Measurements from ENCODE around the gene ERAP2.
"Not testable (repeated sequence)": the region's sequence is repeated elsewhere in the genome, so short reads cannot be mapped to it uniquely, and the experiment has no call there.

The ERAP2 gene, protein sequence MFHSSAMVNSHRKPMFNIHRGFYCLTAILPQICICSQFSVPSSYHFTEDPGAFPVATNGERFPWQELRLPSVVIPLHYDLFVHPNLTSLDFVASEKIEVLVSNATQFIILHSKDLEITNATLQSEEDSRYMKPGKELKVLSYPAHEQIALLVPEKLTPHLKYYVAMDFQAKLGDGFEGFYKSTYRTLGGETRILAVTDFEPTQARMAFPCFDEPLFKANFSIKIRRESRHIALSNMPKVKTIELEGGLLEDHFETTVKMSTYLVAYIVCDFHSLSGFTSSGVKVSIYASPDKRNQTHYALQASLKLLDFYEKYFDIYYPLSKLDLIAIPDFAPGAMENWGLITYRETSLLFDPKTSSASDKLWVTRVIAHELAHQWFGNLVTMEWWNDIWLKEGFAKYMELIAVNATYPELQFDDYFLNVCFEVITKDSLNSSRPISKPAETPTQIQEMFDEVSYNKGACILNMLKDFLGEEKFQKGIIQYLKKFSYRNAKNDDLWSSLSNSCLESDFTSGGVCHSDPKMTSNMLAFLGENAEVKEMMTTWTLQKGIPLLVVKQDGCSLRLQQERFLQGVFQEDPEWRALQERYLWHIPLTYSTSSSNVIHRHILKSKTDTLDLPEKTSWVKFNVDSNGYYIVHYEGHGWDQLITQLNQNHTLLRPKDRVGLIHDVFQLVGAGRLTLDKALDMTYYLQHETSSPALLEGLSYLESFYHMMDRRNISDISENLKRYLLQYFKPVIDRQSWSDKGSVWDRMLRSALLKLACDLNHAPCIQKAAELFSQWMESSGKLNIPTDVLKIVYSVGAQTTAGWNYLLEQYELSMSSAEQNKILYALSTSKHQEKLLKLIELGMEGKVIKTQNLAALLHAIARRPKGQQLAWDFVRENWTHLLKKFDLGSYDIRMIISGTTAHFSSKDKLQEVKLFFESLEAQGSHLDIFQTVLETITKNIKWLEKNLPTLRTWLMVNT

DNA sequence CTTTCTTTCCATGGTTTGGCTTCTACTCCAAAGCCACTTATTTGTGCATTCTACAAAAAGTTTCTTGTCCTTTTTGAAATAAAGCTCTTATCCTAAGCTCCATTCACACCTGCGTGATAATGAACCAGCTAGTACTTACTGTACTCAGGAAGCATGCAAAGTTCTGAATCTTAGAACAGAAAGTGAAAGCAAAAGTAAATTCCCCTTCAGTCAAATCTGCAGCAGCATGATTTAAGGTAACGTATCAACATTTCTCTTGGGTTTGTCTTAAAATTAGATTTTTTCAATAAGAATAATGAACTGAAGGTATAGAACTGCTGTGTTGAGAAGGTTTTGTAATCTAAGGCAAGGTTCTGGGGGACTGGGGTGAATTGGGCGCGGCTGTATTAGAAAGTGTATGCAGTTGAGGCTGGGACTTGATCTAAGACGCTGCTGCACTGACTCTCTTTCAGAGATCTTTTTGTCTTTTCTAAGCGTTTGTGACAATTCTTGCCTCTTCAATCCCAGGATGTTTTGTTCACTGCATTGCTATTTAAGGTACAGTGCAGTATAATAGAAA is at the start of gene ERAP2:
Gene ERAP2, plus strand, starts transcription at position 209 of the 559 bp plus-strand sequence. CDS start 3,186 bp downstream, outside the sequence.
- peak; percentile 25 for DNase-seq

DNA sequence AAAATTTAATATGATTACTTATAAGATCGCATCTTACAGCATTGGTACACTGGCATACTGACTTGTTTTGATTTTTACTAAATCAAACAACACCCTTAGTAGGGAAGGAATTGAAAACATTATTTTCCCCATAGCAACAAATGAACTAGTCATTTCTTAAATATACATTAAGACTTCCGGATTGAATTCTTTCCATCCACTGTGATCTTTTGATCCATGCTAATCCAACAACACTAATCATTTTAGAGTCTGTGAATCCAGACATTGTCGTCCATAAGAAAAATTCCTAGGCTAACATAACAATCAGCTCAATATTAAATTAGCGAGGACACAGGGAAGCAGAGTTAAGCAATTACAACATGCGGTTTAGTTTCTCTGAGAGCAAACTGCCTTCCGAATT is 47.0 kb upstream of the ERAP2 start:
- DNase-seq, result no peak

DNA sequence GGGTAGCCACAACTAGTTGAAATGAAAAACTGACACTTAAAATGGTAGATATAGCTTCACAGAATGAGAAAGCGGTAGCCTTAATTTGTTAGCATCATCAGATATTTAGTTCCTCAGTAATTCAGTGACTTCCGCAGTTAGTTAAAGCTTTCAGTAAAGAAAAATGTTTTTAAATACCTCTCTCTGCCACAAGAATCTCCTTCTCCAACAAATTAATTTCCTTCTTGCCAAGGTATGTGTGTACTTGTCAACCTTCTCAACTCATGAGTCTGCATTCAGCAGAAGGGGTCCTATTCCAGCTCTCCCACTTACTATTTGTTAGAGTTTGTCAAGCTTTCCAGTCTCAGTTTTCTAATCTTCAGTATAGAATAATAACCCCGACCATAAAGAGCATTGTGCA is 42.3 kb upstream of the ERAP2 start:
- DNase-seq, result no peak

DNA sequence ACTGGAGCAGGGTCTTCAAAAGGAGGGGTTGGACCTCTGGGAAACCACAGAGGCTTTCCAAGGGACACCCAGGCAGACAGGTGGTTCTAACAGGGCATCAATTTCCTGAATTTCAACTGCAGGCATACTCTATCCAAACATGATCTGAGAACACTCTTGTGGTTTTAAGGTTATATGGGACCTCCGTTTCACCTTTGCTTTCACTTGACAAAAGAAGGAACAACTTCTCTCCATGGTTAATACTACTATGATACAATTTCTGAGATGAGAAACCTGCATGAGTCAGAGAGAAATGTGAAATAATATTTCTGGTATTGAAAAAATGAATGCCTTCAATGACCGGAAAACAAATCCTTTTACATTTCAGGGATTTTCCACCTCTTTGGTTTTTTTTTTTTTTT is 40.5 kb upstream of the ERAP2 start:
- no peak for DNase-seq

DNA sequence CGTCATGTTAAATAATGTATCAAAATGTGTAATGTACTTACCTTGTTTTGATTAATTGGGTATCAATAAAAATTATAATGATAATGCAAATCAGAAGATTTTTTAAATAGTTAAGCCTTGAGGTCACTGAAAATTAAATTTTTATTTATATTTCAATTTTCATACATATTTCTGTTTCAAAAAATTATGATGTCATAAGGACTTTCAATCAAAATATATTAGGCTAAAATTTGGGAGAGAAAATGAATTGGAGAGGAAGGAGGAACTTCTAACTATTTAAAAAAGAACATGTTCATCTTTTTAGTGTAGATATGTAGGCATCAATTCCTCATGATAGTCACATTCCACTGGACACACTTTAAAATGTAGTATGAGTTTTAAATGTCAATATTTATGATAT is 39.5 kb upstream of the ERAP2 start:
- no peak for DNase-seq

DNA sequence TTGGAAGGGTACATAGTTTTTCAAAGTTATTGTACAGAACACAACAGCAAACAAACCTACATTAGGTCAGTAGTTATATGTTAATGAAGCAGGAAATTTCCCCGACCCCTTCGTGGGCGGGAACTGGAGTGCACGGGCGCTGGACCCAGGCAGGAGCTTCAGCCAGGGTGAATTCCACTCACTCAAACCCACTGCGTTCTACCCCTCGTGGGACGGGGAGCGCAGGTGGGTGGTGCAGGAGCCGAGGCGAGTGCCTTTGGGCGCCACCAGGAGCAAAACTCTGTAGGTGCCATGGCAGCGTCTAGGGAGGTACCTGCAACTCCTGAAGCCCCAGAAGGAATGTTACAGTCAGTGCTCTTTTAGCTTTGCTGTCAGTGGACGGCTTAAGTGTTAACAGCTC is 39.0 kb upstream of the ERAP2 start:
- no peak for DNase-seq

DNA sequence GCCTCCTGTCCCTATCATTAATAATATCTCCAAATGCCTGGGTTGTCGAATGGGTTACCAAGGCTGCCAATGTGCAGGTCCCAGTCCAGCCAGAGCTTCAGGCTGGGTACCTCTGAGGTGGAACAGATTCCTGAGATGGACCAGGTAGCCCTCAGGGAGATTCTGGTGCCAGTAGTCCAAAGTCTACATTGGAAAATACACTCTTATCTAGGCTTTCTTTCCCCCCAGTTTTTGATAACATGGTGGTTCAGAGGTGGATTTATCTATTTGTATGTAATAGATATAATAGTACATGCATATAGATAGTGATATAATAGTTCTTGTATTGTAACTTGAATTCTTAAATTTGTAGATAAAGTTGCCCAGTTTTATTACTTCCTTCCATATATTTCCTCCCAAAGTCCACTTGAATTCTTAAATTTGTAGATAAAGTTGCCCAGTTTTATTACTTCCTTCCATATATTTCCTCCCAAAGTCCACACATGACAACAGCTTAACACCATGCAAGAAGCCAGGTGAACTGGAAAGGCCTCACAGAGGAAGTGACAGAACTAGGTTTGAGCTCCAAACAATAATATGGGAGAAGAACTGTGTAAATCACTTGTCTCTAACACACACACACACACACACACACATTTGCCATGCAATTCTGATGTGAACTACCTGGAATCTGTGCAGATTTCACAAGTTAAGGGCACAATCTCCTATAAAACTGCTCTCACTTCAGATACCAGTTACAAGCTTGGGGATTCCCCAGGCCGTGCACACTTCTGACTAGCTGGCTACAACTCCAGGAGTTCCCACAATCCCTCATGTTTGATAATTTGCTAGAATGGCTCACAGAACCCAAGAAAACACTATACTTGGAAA is 37.9 kb upstream of the ERAP2 start:
- DNase-seq, result no peak

DNA sequence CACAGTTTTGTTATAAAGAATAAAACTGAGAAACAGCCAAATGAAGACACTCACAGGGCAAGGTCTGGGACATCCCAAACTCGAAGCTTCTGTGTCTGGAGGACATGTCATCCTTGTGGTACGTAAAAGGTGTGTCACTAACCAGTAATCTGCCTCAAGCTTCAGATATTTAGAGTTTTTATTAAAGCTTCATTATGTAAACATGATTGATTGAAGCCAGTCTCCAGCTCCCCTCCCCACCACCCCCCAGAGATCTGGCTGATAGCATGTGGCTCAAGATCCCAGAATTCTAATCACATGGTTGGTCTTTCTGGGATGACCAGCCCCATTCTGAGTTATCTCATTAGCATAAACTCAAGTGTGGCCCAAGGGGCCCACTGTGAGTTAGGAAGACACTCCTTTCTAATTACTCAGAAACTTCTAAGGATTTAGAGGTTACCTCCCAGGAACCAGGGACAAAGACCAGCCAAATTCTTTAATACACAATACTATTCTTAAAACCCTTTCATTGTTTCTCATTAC is 37.2 kb upstream of the ERAP2 start:
- no peak for DNase-seq

DNA sequence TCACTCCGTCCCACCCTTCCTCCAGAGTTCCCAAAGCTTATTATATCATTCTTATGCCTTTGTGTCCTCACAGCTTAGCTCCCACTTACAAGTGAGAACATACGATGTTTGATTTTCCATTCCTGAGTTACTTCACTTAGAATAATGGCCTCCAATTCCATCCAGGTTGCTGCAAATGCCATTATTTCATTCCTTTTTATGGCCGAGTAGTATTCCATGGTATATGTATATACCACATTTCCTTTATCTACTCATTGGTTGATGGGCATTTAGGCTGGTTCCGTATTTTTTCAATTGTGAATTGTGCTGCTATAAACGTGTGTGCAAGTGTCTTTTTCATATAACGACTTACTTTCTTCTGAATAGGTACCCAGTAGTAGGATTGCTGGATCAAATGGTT is 34.4 kb upstream of the ERAP2 start:
- DNase-seq, result not testable (repeated sequence)

DNA sequence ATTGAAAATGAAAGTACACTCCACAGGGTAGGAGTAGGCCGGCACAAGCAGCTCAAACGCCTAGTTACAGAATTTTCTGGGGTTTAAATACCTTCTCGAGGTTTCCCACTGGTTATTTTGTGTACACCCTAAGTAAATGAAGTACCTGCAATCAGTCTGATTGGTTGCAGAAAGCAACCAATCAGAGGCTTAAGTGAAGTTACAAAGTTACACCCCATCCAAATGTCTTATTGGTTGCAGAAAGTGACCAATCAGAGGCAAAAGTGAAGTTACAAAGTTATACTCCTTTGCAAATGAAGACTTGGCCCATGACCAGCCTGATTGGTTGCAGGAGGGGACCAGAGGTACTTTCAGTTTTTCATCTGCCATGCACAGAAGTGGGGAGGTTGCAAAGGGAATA is 33.2 kb upstream of the ERAP2 start:
- no peak for DNase-seq

DNA sequence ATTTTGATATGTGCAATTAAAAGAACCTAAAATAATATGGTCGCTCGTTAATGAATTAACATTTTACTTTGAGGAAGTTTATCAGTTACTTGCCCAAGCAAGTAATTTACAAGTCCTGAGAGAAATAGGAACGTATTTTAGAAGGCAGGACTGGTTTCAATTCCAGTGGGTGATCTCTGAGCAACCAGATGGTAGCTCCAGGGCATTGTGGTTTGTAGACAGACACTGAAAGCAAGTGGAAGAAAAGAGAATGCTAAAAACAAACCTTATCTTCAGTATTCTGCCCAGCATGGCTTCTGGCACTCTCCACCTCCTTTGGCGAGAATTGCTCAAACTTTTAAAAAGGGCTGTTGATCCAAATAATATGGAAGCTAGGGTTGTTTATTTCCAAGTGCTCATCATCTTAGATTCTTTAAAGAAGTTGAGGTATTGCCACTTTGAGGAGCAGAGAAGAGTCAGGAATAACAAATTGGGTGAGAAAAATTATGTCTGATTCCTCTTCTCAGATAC is 31.8 kb upstream of the ERAP2 start:
- no peak for DNase-seq

DNA sequence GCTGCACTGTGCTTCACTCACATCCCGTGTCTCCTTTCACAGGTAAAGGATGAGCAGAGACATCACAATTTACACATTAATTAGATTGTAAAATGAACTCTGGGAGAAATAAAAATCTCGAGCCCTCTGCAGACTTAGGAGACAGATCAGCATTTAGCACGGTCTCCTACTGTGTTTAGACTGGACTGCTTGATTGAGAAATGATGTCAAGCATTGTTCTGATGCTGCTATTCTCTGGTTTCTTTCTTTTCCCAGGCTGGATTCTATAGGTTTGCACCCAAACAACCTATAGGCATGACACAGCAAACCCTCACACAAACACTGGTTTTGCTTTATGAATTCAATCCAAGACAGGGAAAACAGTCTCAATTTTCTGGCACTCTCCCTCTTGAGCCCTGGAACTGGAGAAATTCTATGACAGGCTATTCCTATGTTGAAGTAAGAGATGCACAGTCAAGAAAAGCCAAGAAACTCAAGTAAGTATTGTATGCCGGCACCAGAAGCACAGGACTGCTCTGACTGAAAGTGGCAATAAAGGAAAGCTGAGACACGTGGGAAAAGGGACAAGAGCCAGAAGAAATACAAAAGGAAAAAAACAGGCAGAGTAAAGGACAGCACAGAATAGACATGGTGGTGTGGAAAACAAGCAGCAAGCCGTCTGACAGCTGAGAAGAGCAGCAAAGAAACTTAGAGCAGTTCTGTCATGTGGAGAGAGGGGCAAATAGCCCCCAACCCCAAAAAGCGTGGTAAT is 24.8 kb upstream of the ERAP2 start:
- no peak for DNase-seq

DNA sequence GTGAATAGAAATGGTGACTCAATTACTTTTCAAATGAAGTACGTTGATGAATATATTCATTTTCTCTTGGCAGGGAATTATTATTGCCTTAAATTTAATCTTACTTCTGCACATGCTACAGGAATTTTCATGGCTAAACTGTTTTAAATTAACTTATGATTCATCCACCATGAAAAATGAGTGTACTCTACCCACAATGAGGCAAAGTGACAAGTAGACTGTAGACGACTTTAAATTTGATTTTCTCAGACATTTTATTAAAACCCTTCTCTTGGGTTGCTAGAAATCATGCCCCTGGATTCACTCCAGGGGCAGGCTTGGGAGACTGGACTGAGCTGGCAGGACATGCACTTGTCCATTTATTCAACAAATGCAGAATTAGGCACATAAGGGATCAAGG is 23.5 kb upstream of the ERAP2 start:
- DNase-seq, result no peak

DNA sequence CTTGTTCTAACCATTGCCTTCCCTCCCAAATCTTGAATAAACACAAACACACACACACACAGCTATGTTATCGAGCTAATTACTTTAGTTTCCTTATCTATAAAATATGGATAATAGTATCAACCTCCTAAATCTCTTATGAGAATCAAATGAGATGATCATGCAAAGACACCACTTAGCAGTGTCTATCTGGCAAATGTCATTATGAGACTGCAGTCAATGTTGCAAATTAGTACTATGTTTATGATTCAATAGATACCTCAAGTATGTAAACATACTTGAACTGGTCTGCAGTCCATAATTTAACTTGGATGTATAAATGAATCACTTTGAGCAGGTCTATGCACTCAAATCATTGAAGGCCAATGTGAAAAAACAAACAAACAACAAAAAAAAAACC is 22.2 kb upstream of the ERAP2 start:
- DNase-seq, result no peak

DNA sequence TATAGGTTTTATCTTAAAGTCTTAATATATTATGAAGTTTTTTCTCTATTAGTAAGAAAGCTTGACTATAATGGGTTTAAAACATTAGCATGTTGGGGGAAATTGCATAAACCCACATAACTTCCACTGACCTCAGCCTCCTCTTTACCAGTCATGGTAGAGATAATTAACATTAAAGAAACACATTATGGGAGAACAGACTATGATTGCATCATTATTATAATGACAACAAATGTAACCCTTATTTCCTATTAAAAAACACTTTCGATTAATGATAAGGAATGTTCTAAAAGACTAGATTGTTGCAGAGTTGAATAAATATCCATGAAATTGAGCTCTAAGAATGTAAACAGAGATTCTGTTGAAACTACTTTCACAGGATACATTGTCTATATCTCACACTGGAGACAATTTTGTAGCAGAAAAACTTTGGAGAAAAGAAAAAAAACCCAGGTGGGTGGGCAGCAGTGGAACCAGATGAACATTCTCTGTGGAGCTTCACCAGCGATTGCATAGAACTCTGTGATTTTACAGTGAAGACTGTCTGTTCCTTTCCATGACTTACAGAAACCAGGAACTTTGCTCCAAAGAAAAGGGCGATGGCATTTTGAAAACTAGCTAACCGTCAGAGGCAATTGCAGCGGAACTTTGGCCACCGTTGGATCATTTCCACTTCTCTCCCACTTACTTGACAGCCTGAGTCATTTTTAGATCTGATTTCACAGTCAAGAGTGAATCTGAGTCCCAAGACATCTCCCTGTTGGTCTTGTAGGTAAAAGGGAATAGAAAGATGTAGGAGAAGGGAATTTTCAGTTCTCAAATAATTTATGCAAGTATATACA is 21.0 kb upstream of the ERAP2 start:
- DNase-seq, result no peak

DNA sequence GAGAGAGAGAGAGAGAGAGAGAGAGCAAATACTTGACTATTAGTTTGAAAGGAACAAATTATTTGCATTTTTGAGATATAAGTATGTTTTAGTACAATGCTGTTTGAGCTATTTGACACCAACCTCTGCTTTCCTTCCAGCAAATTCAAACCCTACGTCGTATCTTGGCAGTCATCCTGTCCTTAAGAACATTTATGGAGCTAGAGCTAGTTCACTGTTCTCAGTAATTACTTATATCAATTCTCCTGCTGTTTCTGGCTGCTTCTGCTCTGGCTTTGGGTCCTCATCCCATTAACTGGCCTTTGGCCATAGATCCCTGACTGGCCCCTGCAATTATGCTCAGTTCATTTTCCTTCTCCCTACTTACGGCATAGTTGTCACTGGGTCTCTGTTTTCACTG is 19.9 kb upstream of the ERAP2 start:
- no peak for DNase-seq

DNA sequence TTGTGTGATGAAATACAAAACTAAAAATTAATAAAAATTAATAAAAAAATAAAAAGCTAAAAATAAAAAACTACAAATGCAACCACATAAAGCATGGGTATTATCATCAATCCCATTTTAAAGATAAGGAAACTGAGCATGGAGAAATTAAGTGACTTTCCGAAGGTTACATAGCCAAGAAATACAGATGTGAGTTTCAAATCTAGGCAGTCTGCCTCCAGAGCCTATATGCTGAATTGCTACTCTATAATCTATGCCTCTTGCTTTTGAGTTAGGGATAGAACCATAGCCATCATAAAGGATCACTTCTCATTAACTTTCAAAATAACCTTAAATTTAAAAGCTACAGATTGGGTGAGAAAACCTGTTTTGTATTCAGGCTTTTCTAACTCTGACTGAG is 18.8 kb upstream of the ERAP2 start:
- no peak for DNase-seq

DNA sequence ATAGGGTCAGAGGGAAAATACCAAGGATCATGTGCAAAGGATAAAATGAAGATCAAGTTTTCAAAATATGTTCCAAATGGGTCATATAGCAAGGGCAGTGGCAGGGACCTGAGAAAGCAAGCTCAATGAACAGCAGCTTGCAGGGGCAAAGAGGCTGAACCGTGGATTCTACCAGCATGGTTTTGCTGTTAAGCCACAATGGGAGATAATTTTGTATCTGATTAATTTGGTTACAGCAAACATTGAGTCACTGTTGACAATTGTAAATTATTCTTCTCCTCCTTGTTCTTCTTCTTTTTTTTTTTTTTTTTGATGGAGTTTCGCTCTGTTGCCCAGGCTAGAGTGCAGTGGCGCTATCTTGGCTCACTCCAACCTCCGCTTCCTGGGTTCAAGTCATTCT is 18.4 kb upstream of the ERAP2 start:
- no peak for DNase-seq

DNA sequence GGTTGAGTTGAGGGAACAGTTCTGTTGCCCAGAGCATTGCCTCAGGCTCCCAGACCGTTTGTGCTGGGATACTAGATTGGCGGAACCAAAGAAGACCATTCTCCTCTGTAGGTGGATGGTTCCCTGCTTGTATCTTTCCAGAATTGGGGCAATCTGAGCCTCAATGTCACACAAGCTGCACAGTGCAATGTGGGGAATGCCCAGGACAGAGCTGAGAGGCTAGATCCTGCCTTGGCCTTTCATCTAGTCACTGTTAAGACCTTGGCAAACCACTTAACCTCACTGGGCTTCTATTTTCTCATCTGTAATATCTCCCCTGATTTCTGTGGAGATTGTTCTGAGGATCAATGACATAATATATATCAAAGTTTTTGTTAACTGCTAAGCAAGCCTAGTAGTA is 16.9 kb upstream of the ERAP2 start:
- no peak for DNase-seq

DNA sequence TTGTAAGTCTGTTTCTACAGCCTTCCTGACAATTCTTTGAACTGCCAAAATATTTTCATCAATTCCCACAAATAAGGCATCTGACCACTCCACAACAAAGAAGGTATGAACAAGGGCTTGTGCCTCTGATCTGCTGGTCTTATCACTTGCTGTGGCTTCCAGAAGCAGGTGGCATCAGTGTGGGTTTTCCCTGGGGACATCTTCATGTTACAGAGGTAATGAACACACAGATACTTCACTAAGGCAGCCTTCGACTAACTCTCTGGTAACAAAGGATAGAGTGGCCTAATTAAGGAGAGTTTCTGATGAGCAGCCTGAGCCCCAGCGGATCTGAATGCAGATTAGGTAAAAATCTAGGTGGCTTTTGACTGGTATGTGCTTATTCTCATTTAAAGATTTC is 15.2 kb upstream of the ERAP2 start:
- DNase-seq, result no peak

DNA sequence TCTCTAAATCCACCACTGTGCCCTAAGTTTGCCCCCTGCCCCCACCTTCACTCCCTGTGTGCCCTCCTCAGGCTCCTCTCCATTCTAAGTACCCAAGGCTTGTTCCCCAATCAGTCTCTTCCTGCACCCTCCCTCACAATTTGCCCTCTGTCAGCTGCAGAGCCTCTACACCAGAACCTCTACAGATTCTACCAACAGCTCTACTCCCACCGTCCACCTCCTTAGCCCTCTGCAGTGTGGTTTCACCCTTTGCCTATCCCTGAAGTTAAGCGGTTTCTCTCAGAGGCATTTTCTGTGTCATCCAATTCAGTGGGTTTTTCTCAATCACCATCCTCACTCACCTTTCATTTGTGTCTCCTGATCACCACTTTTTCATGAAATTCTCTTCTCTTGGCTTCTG is 13.2 kb upstream of the ERAP2 start:
- DNase-seq, result no peak
